Measurements from ENCODE around the gene FOXP1. TPM values are rescaled to one million over a fixed set of nuclear protein-coding genes. Genes with fewer than 3 reads are reported as not detected.

FOXP1 gene
- total and polyA plus RNA-seq, 2 of the 13 experiments (the other 11 are each of a cell fraction or from before 2014, with no cell fraction given), result 40.4 to 59.0 TPM

DNA sequence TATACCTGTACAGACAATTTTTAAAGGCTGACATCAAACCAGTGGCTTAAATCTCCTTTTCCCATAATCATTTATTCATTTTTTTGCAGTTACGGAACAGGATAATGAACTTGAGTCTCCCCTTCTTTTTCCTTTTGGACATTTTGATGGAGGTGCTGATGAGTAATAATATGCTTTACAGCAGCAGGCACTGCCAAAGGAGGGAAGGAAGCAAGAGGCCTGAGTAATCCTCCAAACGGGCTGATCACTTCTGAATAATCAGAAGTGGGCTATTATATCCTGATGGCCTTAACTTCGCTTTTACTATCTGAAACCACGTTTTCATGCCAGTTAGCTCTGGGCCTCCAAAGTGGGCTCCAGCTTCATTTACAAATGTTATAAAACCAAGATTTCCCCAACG, 527.2 kb downstream of the FOXP1 start:
- H4K20me1 ChIP-seq (ENCODE audit: insufficient read depth, low read length), result peaks cover 5% of the 10 kb centered on the region
- in situ Hi-C loops (cut with HindIII; ENCODE audit: extremely low pct_ligation_motif_present, low pct_unique_long_range_greater_than_20kb) (loop anchor here (10.0 kb wide), 1 partner anchor 528 kb away; the partner anchor contains the start of gene FOXP1), intact Hi-C loops (cut with micrococcal nuclease; ENCODE audit: unreplicated experiment) (no loop called here)
- POLR2A ChIA-PET, result interaction anchor here (1.3 kb wide), 1 partner anchor 8 kb away, joined by 4 read pairs; no protein-coding TSS in a partner anchor
- H3K36me3 ChIP-seq (replicated peaks in 1 of 2; ENCODE audit: control insufficient read depth in 1 of 2, insufficient read depth in 2 of 2, low read length in 2 of 2), result peaks cover 4 to 26% of the 10 kb centered on the region in 2 experiments
- no peak overlapping the region for H3K27ac ChIP-seq (ENCODE audit: extremely low read length, insufficient read depth, low read length)
- no peak for TF ChIP-seq SMAD3 (CRISPR knock-in tag; IDR thresholded peaks at IDR 0.05)
- no peak for TF ChIP-seq ZNF10 (CRISPR knock-in tag; IDR thresholded peaks at IDR 0.05; ENCODE audit: borderline replicate concordance, low read depth)
- TF ChIP-seq, protein P1, sequence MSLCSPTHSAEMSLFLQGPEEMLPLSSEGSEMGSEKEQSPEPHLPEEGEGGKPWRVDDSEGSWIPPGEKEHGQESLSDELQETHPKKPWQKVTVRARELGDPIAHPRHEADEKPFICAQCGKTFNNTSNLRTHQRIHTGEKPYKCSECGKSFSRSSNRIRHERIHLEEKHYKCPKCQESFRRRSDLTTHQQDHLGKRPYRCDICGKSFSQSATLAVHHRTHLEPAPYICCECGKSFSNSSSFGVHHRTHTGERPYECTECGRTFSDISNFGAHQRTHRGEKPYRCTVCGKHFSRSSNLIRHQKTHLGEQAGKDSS (CRISPR knock-in tag; IDR thresholded peaks at IDR 0.05; ENCODE audit: borderline replicate concordance, low read depth), result no peak
- no peak for TF ChIP-seq ZNF792 (CRISPR knock-in tag; IDR thresholded peaks at IDR 0.05)
- TF ChIP-seq, protein P2, sequence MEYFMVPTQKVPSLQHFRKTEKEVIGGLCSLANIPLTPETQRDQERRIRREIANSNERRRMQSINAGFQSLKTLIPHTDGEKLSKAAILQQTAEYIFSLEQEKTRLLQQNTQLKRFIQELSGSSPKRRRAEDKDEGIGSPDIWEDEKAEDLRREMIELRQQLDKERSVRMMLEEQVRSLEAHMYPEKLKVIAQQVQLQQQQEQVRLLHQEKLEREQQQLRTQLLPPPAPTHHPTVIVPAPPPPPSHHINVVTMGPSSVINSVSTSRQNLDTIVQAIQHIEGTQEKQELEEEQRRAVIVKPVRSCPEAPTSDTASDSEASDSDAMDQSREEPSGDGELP (IDR thresholded peaks at IDR 0.05; ENCODE audit: borderline replicate concordance, low read depth), result no peak
- TF ChIP-seq, protein P3, sequence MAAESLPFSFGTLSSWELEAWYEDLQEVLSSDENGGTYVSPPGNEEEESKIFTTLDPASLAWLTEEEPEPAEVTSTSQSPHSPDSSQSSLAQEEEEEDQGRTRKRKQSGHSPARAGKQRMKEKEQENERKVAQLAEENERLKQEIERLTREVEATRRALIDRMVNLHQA (CRISPR knock-in tag; IDR thresholded peaks at IDR 0.05), result no peak
- no peak for TF ChIP-seq ZBTB3 (CRISPR knock-in tag; IDR thresholded peaks at IDR 0.05; ENCODE audit: borderline replicate concordance, low read depth)
- TF ChIP-seq ZNF224 (CRISPR knock-in tag; IDR thresholded peaks at IDR 0.05), result no peak
- H3K27me3 ChIP-seq (ENCODE audit: control insufficient read depth in 1 of 2, insufficient read depth in 2 of 2, low read length in 2 of 2), result no peaks in the 10 kb centered on the region
- FAIRE-seq (no peak), ATAC-seq (no peak), DNase-seq (ENCODE audit: low spot score) (no peak)
- H3K79me2 ChIP-seq (ENCODE audit: insufficient read depth, low read length), result peaks cover 82% of the 10 kb centered on the region
- BruUV-seq (replicated peaks), result no TSS peak
- H2AFZ ChIP-seq (ENCODE audit: low read length), result no peak overlapping the region
- CTCF ChIA-PET (ENCODE audit: low intra/inter-chr PET ratio, low total read pairs), result no interaction called here
- no peak overlapping the region for H3K4me3 ChIP-seq (replicated peaks in 1 of 3; ENCODE audit: insufficient read depth in 1 of 3, low read depth in 2 of 3, low read length in 3 of 3)
- WGBS (ENCODE audit: low lambda C conversion rate), result 94% methylated on average over 5 of the region's 5 CpGs
- H3K9me3 ChIP-seq (ENCODE audit: low read length), result no peaks in the 10 kb centered on the region
- H3K4me2 ChIP-seq (ENCODE audit: low read depth, low read length), result no peak overlapping the region
- no peak overlapping the region for H3K9ac ChIP-seq (ENCODE audit: insufficient read depth, low read depth, low read length)
- H3K4me1 ChIP-seq (ENCODE audit: insufficient read depth, low read length), result peaks cover 88% of the 10 kb centered on the region
